Activated CD4-positive, alpha-beta T cell treated with anti-CD3 and anti-CD28 coated beads, Interleukin-2, amount 10 ng/mL, durations not matched to agents 24 days and 14 days (primary cell): ENCODE data around the gene ATP2A3. TPM values are rescaled to one million over a fixed set of nuclear protein-coding genes. Genes with fewer than 3 reads are reported as not detected.

Experiments
- DNase-seq: peaks from one replicate; pipeline ENCODE4 v3.0.0; 2022
- H3K27ac Mint-ChIP-seq: one replicate; pipeline ENCODE4 v1.8.0; 2022; ENCODE audit warnings: mild to moderate bottlenecking, mixed read lengths
- H3K27me3 Mint-ChIP-seq: one replicate; pipeline ENCODE4 v1.8.0; 2022; ENCODE audit warnings: mixed read lengths
- H3K36me3 Mint-ChIP-seq: one replicate; pipeline ENCODE4 v1.8.0; 2022; ENCODE audit warnings: low read depth, mild to moderate bottlenecking, mixed read lengths
- H3K4me1 Mint-ChIP-seq: one replicate; pipeline ENCODE4 v1.8.0; 2021; ENCODE audit warnings: mixed read lengths
- H3K4me3 Mint-ChIP-seq: one replicate; pipeline ENCODE4 v1.8.0; 2022; ENCODE audit warnings: mild to moderate bottlenecking, moderate library complexity, mixed read lengths
- H3K9me3 Mint-ChIP-seq: one replicate; pipeline ENCODE4 v1.8.0; 2021; ENCODE audit warnings: mixed read lengths
- intact Hi-C: fragments of 100-400 bp; cut with micrococcal nuclease; formaldehyde crosslinking; loops from one replicate; pipeline ENCODE4 v1.15.1; 2023
- total RNA-seq: library from RNA; stranded (reverse); gene quantifications from 2 replicates; pipeline ENCODE4 v1.2.3, GENCODE V29; 2022

Gene ATP2A3
- total RNA-seq, 1 donor from 2014 or later = 110 TPM

GRCh38 chr17:3880983-3881382, 83.3 kb downstream of the ATP2A3 start:
- no peaks in the 10 kb centered on the region for H3K27me3 Mint-ChIP-seq
- no peak overlapping the region for H3K27ac Mint-ChIP-seq
- H3K36me3 Mint-ChIP-seq = peaks cover 4% of the 10 kb centered on the region
- H3K4me1 Mint-ChIP-seq = no peaks in the 10 kb centered on the region
- no peak overlapping the region for H3K4me3 Mint-ChIP-seq
- DNase-seq = no peak
- no peaks in the 10 kb centered on the region for H3K9me3 Mint-ChIP-seq
- intact Hi-C loops = no loop called here

- intact Hi-C loops = no loop called here
- Mint-ChIP-seq H3K36me3 (peaks cover 9% of the 10 kb centered on the region), H3K27me3 (no peaks in the 10 kb centered on the region), H3K4me3 (no peak overlapping the region), H3K27ac (no peak overlapping the region), H3K9me3 (no peaks in the 10 kb centered on the region), H3K4me1 (no peaks in the 10 kb centered on the region)
- DNase-seq = no peak
These were observed 84.4 kb downstream of the ATP2A3 start for GRCh38 chr17:3879591-3880417.

GRCh38 chr17:3879186-3879585, 85.1 kb downstream of the ATP2A3 start:
- Mint-ChIP-seq H3K27ac (no peak overlapping the region), H3K36me3 (peaks cover 9% of the 10 kb centered on the region), H3K9me3 (no peaks in the 10 kb centered on the region), H3K4me1 (no peaks in the 10 kb centered on the region), H3K27me3 (no peaks in the 10 kb centered on the region), H3K4me3 (no peak overlapping the region)
- intact Hi-C loops = no loop called here
- no peak for DNase-seq

GRCh38 chr17:3877220-3877619, 87.0 kb downstream of the ATP2A3 start:
- no peaks in the 10 kb centered on the region for H3K4me1 Mint-ChIP-seq
- DNase-seq = no peak
- no peaks in the 10 kb centered on the region for H3K9me3 Mint-ChIP-seq
- peaks cover 13% of the 10 kb centered on the region for H3K36me3 Mint-ChIP-seq
- no peak overlapping the region for H3K4me3 Mint-ChIP-seq
- intact Hi-C loops = no loop called here
- no peak overlapping the region for H3K27ac Mint-ChIP-seq
- H3K27me3 Mint-ChIP-seq = no peaks in the 10 kb centered on the region

GRCh38 chr17:3875317-3875716, 88.9 kb downstream of the ATP2A3 start:
- Mint-ChIP-seq H3K27me3 (no peaks in the 10 kb centered on the region), H3K4me3 (no peak overlapping the region), H3K4me1 (peaks cover 5% of the 10 kb centered on the region), H3K27ac (no peak overlapping the region), H3K9me3 (no peaks in the 10 kb centered on the region), H3K36me3 (peaks cover 15% of the 10 kb centered on the region)
- intact Hi-C loops = no loop called here
- no peak for DNase-seq

Other genes with a start within 250 kb of the ATP2A3 start
- 25.1 and 25.3 TPM in 2 replicates for gene HASPIN, start 240.5 kb downstream of the ATP2A3 start, total RNA-seq
- 31.1 and 33.9 TPM in 2 replicates for gene ITGAE, start 163.2 kb downstream of the ATP2A3 start, total RNA-seq
- 45.9 and 52.1 TPM in 2 replicates for gene NCBP3, start 118.2 kb downstream of the ATP2A3 start, total RNA-seq
- gene CAMKK1, start 71.4 kb downstream of the ATP2A3 start, total RNA-seq = 8.6 and 9.2 TPM in 2 replicates
- gene P2RX1, start 48.0 kb downstream of the ATP2A3 start, total RNA-seq = 0.47 and 0.78 TPM in 2 replicates
- 40.8 and 42.8 TPM in 2 replicates for gene ZZEF1, start 178.6 kb upstream of the ATP2A3 start, total RNA-seq
- 7.1 and 7.7 TPM in 2 replicates for gene CYB5D2, start 178.8 kb upstream of the ATP2A3 start, total RNA-seq